HFFc6 (cell line): ENCODE results near the gene FOXN1. TPM values are rescaled to one million over a fixed set of nuclear protein-coding genes. Genes with fewer than 3 reads are reported as not detected.

ENCODE experiments used
- DNase-seq: peaks from one replicate; pipeline ENCODE4 v3.0.0-alpha.2; 2018
- H3K27ac Mint-ChIP-seq: 2 replicates; pipeline ENCODE4 v1.8.0; 2020; ENCODE audit warnings: mild to moderate bottlenecking, mixed read lengths
- H3K27me3 Mint-ChIP-seq: 2 replicates; pipeline ENCODE4 v1.8.0; 2021; ENCODE audit warnings: mild to moderate bottlenecking, moderate library complexity, mixed read lengths; ENCODE audit not compliant: insufficient read depth
- H3K36me3 Mint-ChIP-seq: 2 replicates; pipeline ENCODE4 v1.8.0; 2021; ENCODE audit warnings: low read depth, mixed read lengths
- H3K4me1 Mint-ChIP-seq: 2 replicates; pipeline ENCODE4 v1.8.0; 2020; ENCODE audit warnings: low read depth, mixed read lengths
- H3K4me3 Mint-ChIP-seq: 2 replicates; pipeline ENCODE4 v1.8.0; 2020; ENCODE audit warnings: mild to moderate bottlenecking, moderate library complexity, mixed read lengths
- H3K9me3 Mint-ChIP-seq: 2 replicates; pipeline ENCODE4 v1.8.0; 2020; ENCODE audit warnings: mild to moderate bottlenecking, mixed read lengths
- total RNA-seq, 6 experiments: library from RNA; stranded (reverse); fragmentation: NEBNext Ultra II Directional; extraction: Animal tissue kit (Norgen Biotek cat#: 25700); gene quantifications; 2 replicates in 1 of 6; 3 replicates in 5 of 6; pipeline ENCODE4 v1.2.3, GENCODE V29; 2021
- TF ChIP-seq, protein P1 (sequence below): fragments of 200-600 bp; sonication (generic); IDR thresholded peaks from 2 replicates; pipeline ENCODE4 v1.5.0; 2021; ENCODE audit warnings: antibody characterized with exemption, mild to moderate bottlenecking

Gene FOXN1
- total RNA-seq, 6 experiments from 2014 or later = not detected

GRCh38 chr17:28527181-28527681, 21.1 kb downstream of the FOXN1 start:
- Mint-ChIP-seq H3K27ac (no peak overlapping the region), H3K36me3 (no peaks in the 10 kb centered on the region), H3K27me3 (peaks cover 9% of the 10 kb centered on the region), H3K9me3 (no peaks in the 10 kb centered on the region), H3K4me3 (no peak overlapping the region), H3K4me1 (peaks cover 57% of the 10 kb centered on the region)
- TF ChIP-seq, protein P1, sequence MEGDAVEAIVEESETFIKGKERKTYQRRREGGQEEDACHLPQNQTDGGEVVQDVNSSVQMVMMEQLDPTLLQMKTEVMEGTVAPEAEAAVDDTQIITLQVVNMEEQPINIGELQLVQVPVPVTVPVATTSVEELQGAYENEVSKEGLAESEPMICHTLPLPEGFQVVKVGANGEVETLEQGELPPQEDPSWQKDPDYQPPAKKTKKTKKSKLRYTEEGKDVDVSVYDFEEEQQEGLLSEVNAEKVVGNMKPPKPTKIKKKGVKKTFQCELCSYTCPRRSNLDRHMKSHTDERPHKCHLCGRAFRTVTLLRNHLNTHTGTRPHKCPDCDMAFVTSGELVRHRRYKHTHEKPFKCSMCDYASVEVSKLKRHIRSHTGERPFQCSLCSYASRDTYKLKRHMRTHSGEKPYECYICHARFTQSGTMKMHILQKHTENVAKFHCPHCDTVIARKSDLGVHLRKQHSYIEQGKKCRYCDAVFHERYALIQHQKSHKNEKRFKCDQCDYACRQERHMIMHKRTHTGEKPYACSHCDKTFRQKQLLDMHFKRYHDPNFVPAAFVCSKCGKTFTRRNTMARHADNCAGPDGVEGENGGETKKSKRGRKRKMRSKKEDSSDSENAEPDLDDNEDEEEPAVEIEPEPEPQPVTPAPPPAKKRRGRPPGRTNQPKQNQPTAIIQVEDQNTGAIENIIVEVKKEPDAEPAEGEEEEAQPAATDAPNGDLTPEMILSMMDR = no peak
- DNase-seq = no peak

DNA sequence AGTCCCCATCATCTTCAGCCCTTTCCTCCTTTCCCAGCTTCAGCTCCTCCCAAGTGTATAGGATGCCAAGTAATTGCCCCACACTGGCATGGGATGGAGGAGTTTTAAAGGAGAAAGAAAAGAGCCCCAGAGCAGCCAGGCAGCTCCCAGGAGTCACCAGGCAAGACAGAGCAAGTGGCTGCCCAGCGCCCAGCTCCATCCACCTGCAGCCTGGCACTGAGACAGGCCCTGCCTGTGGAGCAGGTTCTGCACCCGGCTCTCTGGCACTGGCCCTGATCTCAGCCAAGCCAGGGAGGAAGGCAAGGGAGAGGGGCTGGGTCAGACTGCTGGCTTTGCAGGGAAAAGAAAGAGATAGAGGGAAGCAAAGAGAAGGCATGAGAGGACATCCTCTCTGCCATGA, 21.7 kb downstream of the FOXN1 start:
- Mint-ChIP-seq H3K4me3 (no peak overlapping the region), H3K36me3 (no peaks in the 10 kb centered on the region), H3K9me3 (no peaks in the 10 kb centered on the region), H3K27ac (no peak overlapping the region), H3K27me3 (peaks cover 9% of the 10 kb centered on the region), H3K4me1 (peaks cover 63% of the 10 kb centered on the region)
- TF ChIP-seq, protein P1 = no peak
- no peak for DNase-seq

GRCh38 chr17:28528327-28529012, 22.3 kb downstream of the FOXN1 start:
- no peak for DNase-seq
- no peaks in the 10 kb centered on the region for H3K9me3 Mint-ChIP-seq
- peaks cover 8% of the 10 kb centered on the region for H3K27me3 Mint-ChIP-seq
- TF ChIP-seq, protein P1 = no peak
- H3K4me3 Mint-ChIP-seq = no peak overlapping the region
- no peak overlapping the region for H3K27ac Mint-ChIP-seq
- H3K4me1 Mint-ChIP-seq = peaks cover 69% of the 10 kb centered on the region
- no peaks in the 10 kb centered on the region for H3K36me3 Mint-ChIP-seq

DNA sequence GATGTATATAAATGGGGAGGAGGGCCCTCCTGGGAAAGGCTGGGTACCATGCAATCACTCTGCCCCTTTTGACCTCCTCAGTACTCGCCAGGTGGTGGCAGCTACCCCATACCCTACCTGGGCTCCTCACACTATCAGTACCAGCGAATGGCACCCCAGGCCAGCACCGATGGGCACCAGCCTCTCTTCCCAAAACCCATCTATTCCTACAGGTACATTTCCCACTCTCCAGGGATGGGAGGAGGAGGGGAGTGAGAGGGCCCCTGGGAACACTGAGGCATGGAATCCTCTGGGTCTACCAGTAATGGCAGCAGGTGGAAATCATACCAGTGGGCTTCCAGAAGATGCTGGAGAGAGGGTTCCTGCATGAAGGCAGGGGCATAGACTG, 22.9 kb downstream of the FOXN1 start:
- DNase-seq = no peak
- Mint-ChIP-seq H3K4me3 (no peak overlapping the region), H3K4me1 (peaks cover 72% of the 10 kb centered on the region), H3K36me3 (no peaks in the 10 kb centered on the region), H3K27ac (no peak overlapping the region), H3K9me3 (no peaks in the 10 kb centered on the region), H3K27me3 (peaks cover 5% of the 10 kb centered on the region)
- TF ChIP-seq, protein P1 = no peak

DNA sequence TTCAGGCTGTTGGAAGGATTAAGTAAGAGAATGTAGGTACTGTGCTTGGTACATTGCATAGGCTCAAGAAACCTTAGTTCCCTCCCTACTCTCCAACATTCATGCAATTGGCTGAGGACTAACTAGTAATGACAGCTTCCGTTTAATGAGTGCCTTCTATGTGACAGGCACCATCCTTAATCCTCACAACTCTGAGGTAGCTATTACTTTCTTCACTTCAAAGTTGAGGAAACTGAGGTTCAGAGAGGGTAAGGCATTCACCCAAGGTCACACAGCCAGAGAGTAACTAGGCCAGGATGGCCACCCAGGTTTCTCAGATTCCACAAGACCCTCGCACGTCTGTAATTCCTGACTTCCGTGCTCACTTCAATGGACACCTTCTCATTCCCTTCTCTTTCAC, 24.1 kb downstream of the FOXN1 start:
- no peaks in the 10 kb centered on the region for H3K9me3 Mint-ChIP-seq
- no peaks in the 10 kb centered on the region for H3K36me3 Mint-ChIP-seq
- no peak overlapping the region for H3K4me3 Mint-ChIP-seq
- H3K27ac Mint-ChIP-seq = no peak overlapping the region
- H3K4me1 Mint-ChIP-seq = peaks cover 64% of the 10 kb centered on the region
- TF ChIP-seq, protein P1 = no peak
- DNase-seq = no peak
- H3K27me3 Mint-ChIP-seq = peaks cover 9% of the 10 kb centered on the region
